ENCODE results near the gene GRID1.
"Not testable (repeated sequence)": the region's sequence is repeated elsewhere in the genome, so short reads cannot be mapped to it uniquely, and the experiment has no call there.

Gene GRID1

DNA sequence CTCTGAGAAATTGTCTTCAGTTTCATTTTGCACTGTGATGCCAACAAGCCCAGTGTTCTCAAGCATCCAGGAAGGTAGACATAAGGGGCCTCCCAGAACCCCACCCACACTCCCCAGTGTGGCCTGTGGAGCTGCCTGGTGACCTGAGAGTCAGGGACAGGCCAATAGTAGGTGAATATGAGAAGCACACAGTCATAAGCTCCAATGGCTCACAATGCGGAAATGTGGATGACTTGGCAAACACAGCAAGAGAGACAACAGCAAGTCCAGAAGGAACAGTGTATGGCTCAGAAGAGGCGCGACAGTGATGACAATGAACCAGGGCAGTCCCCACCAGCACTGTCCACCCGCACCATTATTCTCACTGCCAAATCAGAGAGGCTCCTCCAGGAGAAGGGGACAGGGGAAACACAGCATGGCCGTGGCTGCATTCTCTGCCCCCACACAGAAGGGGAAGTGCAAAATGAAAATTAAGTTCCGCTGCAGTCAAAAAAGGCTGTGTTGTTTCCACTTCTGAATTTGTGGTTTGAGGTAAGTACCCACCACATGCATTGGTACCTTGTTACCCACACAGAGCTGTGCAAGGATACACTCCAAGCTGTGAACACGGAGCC, 419.8 kb downstream of the GRID1 start:
- no peak for DNase-seq

DNA sequence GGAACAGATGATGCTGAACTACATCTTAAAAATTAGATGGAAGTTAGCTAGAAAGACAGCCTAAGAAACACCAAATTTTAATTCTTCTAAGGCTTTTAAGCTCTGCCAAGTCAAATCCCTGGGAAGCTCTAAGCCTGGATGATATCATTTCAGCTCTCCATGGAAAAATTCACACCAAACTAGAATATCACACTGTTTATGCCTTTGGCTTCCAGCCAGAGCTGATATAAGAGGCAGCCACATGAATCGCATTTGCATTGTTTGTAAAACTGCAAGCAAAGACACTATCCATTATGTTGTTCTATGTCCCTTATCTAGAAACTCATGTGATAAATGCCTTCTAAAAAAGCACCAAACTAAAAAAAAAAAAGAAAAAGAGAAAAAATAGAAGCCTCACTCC, 430.4 kb downstream of the GRID1 start:
- no peak for DNase-seq

DNA sequence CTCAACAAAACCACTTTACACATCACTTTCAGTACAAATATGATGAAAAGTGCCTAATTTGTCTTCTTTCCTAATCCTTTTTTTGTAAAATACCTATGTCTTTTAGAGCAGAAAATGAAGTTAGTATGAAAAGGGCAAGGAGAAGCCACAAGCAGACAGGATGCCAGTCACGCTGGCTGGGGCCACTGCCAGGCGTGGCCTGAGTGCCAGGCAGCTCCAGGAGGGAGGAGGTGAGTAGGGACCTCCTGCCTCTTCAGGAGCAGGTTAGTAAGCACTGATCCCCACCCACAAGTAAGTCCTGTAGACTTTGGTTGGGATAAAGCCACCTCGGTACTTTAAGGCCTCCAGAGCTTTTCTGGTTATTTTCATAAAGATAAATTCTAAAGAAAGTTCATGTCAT, 432.0 kb downstream of the GRID1 start:
- DNase-seq, result no peak

DNA sequence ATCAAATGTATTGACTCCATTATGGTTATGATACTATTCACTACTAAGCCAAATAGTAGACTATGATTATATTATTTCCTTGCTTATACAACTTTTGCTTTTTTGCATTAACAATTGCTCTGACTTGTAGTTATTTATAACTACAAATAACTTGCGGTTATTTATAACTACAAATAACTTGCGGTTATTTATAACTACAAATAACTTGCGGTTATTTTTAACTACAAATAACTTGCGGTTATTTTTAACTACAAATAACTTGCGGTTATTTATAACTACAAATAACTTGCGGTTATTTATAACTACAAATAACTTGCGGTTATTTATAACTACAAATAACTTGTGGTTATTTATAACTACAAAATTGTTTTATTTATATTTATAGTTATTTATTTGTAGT, 436.6 kb downstream of the GRID1 start:
- DNase-seq, result not testable (repeated sequence)

DNA sequence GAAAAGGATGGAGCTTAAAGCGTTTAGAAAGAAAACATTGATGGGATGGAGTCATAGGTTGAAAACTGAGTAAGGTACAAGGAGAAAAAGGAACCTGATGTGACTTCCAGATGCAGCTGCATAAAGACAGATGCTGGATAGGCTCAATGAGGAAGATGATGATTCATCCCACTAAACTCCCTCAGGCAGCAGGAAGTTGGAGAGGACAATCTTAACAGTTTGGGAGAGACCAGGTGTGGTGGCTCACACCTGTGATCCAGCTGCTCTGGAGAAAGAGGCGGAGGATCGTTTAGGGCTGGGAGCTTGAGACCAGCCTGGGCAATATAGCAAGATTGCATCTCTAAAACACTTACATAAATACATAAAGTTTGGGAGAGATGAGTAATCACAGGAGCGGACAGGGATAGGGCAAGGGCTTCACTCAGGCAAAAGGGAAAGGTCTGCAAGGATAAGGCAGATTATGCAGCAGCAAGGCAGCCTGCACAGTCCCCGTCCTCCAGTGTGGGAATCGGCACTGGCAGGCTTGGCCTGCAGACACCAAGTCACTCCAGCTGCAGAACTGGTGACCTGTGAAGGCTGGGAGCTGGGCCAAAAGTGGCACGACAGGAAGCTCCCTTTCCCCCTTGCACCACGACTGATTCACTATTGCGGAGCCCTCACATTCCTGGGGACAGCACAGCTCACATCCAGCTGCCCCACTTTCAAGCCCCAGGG, 438.5 kb downstream of the GRID1 start:
- no peak for DNase-seq

DNA sequence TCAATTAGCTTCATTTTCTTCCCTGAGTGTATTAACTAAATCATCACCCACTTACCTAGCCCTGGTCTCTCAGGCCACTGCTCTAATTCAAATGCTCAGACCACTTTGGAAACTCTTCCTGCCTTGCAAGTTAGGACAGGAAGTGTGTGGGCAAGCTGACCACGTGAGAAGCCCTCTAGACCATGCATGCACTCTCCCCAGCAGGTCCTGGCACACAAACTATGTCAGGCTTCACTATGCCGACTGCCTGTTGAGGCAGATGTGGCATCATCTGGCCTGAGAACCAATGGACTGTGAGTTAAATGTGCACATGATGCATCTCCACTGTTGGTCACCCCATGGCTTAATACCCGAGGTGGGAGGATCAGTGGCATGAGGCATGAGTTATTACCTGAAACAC, 439.6 kb downstream of the GRID1 start:
- no peak for DNase-seq

DNA sequence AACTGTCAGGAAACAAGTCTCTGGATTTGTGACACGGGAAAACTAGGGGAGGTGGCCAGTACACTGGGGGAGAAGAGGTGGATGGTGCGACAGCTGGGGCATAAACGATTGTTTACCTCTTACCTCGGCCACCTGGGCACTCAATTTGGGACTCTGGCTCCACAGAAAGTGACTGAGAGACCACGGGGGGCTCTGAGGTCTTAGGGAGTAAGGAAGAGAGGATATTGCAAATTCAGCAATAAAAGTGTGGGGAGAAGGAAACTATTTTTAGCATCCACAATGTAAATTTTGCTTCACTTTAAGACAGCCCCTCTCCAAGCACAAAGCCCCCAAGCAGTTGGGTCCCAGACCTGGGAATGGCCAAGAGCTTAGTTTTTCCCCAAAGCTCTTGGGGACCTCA, 440.5 kb downstream of the GRID1 start:
- no peak for DNase-seq

DNA sequence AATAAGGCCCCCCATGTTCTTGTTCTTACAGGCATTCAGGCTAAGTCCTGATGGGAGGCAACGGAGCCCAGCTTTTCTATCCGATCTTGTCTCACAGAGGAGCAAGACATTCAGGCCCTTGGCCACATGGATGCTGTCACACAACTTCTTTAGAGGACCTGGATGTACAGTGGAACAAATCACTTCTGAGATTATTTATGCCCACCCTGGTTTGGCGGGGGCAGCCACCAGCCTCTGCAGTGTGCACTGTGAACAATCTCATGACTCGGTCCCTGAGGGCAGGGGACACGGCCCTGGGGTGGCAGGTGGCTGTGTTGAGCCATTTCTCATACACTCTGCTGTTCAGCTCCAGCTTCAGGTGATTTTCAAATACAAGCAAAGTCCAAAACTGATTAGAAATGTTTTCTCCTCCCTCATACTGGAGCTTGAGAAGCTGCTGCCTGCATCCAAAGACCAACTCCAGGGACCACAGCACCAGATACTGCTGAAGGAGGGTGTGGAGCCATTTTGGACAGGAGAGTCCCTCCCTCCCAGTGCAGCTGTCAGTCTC, 441.3 kb downstream of the GRID1 start:
- DNase-seq, result no peak

DNA sequence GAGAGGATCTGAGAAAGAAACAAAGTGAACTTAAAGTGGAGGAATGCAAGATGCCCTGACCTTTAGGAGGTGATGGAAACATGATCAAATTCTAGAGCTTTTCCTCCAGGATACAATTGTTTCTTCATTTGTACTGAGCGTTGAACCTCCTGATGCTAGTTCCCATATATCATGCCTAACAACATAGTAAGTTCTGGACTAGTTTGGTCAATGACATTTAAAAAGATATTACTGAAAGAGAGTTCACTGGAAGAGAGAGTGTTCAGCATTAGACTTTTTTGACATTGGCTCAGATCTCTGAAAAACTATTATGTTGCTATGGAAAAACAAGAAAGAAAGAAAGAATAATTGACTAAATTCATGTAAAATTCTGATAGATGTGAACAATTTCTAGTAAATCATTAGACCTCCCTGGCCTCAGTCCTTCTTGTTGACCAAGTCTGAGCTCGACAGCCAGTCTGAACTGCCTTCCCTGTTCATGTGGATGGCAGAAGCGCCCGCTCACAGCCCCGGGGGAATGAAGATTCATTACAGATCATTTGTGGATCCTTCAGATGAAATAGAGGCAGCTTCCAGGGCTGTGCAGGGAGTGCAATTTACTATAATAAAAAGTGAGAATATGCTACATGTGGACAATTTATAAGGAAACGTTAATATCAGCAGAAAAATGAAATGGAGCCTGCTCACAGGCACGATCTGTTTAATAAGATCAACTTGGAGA, 442.1 kb downstream of the GRID1 start:
- DNase-seq, result no peak

DNA sequence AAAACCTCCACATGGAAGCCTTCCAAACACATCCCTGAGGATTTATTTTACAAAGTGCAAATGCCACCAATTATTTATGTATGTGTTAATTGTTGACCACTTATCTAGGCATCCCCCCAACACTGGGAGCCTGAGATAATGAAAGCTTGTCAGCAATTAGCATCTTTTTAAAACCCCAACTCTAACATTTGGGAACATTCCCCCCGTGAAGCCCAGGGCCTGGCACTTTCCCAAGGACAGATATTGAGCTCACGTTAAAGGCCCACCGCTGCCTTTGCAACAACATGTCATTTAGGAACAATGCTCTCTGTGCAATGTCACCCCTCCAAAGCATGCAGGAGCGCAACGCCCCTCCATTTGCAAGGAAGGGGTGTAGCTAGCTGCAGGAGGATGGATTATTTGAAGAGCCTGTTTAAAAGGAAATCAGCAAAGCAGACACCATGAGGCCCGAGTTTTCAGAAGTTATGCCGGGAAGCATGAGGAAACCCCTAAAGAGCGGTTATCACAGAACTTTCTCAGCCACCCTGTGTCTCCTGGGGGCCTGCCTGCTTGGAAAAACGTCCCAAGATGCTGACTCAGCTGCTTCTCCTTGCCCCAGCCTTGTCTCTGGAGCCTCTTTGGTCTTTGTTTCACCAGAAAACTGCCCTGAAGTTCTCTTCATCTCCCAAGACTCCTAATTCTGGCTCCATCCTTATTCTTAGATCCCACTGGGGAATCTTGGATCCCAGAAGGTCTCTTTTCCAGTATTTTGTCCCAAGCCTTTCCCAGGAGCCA, 444.1 kb downstream of the GRID1 start:
- no peak for DNase-seq

DNA sequence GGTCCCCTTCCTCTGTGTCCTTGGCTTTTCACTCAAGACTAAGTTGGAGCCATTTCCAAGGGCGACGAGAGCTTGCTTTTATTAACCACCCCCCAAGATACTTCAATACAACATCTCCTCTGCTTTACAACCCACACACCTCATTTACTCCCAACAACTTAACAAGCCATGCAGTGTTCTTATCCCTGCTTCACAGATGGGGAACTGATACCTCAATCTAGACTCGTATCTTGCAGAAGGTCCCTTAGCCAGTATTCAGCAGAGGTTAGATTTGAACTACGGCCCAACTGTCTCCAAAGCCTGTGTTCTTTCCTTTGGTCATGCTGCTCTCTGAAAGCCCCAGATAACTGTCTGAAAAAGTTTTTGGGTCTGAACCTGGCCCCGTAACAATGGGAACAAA, 444.8 kb downstream of the GRID1 start:
- DNase-seq, result no peak

DNA sequence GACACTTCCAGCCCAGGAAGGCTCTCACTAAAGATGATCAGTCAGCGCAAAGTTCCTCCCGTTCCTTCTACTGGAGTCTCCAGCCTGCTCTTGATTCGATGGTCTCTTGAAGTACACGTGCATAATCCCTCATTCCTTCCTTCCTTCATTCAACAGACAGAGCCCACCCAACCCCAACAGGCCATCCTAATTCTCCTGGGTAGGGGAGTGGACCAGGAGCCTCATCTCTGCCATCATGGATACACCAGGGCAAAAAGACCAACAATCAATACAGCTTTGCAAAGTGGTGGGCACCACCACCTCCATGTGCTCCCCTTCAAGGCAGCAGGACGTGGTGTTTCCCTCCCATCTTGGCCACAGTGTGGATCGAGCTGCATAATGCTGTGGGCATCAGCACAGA, 446.3 kb downstream of the GRID1 start:
- no peak for DNase-seq

DNA sequence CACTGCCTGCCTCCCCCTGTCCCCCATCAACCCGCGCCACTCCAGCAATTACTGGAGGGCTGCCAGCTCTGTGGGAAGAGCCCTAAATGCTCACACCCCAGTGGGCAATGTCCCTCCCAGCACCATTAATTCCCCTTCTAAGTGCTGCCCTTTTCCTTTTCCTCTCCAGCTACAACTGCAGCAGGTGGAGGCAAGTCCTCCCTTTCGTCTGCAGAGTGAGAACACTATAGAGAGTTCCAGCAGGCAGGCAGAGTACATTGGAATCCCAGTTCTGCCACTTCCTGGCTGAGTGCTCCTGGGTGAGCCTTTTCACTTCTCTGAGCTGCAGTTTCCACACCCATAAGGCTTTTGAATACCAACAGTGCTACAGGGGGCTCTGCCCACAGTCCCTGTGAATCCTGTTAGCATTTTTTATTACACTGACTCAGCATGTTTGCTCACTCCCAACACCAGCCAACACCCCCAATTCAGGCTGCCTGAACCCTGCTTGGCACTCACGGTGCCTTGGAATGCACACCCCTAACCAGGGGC, 447.0 kb downstream of the GRID1 start:
- DNase-seq, result no peak

DNA sequence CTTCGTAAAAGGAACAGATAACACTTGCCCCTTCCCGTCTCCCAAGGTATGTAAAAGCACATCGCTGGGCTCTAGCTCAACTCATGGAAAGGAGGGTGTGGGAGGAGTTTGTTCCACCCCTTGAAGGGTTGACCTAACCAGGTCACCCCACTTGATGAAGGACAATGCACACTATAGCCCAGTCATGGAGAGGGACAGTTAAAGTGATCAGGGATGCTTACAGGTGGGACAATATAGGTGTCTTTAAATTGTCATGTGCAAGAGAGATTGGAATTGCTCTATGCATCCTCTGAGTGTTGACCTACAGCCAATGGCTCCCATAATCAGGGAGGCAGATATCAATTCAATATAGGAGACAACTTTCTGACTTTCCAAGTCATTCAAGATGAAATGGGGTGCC, 448.2 kb downstream of the GRID1 start:
- DNase-seq, result no peak

DNA sequence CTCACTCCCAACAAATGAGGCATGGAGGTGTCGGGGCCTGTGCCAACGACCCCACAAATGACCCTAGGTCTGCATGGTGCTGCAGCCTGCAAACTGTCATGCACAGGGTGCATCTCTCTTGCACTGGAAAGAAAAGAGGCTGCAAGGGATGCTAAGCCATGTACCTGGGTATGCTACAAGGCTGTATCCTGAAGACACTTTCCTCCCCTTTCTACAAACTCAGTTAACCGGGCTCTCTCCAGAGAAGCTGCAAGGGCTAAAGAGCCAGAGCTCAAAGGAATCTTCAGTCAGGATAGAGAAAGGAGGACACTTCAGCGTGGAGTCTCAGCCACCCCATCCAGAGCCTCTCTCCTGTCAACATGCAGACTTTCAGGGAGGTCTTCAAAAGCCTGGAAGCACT, 449.0 kb downstream of the GRID1 start:
- DNase-seq, result no peak

DNA sequence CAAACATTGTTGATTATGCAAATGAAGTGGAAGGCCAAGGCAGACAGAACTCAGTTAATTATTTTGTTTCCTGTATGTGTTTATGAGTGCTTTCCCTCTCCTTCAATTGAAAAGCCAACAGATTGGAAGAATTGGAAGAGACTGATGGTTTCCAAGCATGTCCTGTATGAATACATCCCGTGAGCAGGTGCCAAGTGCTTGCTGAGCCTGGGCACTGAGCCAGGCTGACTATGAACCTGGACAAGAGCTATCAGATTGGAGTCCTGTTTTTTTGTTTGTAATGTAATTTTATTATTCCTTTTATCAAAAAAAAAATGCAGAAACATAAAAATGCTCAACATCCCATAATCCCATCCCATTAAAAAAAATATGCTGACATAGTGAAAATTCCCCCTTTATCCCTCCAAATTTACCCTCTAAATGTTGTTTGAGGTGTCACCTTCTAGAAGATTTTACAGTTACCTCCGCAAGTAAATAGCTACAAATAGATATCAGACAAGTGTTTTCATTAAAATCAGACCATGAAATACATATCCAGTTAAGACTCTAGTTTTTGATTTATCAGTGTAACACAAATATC, 449.5 kb downstream of the GRID1 start:
- peak; percentile 45 for DNase-seq

DNA sequence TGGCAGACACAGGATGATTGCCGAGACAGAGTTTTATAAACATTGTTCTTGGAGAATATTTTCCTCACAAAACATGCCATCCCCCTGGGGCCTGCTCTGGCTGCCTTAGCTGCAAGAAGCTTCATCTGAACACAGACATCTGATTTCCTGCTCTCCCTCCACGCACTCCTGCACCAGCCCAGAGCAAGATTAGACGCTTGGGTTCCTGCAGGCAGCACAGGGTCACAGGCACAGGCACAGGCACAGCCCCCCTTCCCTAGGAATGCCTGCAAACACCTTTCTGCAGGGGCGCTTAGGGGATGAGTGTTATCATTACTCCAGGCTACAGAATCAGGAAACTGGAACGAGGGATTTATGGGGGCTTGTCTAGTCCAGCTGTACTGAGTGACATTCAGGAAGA, 450.3 kb downstream of the GRID1 start:
- DNase-seq, result no peak

DNA sequence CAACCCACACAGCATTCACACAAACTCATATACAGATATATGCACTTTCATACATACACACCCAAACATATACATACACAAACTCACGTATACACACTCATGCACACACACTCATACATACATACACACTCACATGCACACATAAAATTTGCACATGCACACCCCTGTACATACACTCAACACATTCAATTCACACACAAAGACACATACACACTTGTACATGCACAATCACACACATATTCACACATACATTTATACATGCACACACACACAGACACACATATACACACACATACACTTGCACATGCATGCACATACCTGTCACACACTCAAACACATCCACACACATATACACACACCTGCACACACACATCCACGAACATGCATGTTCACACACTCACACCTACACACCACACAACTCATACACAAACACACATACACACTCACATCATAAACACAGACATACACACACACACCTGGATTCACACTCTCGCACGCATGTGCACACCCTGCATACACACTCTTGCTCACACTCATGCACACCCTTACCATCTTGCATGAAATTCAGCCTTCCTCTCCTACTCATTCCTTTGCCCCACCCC, 451.2 kb downstream of the GRID1 start:
- no peak for DNase-seq

DNA sequence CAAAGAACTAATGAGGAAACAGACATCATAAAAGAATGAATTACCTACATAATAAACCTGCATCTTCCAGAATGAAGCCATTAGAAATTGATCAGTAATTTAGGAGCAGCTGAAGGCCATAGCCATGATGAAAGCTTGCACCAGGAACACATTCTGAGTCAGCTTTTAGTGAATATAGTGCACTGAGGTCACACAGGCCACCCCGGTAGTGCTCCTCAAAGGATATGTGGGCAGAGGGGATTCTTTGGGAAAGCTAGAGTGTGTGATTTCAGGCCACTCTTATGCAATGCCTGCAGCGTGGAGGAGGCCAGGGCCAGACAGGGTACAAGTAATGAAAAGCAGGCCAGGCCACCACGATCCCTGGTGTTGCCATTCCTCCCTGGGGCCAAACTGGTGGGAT, 451.9 kb downstream of the GRID1 start:
- no peak for DNase-seq

DNA sequence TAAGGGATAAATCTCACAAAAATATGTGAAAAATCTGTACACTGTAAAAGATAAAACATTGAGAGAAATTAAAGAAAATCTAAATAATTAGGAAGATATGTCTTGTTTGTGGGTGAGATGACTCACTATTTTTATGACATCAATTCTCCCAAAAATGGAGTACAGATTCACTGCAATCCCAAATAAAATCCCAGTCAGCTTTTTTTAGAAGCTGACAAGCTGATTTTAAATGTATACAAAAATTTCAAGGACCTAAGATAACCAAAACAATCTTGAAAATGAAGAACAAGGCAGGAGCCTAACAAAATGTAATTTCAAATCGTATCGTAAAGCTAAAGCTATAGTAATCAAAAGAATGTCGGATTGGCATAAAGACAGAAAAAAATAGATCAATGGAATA, 458.1 kb downstream of the GRID1 start:
- no peak for DNase-seq

DNA sequence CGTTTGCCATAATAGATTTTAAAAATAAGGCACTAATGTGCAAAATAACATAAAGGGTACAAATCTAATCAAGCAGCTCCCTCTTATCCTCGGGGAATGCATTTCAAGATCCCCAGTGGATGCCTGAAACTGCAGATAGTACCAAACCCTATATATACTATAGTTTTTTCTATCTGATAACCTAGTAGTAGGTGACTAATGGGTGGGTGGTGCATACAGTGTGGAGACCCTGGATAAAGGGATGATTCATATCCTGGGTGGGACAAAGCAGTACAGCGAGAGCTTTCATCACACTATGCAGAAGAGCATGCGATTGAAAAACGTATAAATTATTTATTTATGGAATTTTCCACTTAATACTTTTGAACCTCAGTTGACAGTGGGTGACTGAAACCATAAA, 464.5 kb downstream of the GRID1 start:
- DNase-seq, result no peak

DNA sequence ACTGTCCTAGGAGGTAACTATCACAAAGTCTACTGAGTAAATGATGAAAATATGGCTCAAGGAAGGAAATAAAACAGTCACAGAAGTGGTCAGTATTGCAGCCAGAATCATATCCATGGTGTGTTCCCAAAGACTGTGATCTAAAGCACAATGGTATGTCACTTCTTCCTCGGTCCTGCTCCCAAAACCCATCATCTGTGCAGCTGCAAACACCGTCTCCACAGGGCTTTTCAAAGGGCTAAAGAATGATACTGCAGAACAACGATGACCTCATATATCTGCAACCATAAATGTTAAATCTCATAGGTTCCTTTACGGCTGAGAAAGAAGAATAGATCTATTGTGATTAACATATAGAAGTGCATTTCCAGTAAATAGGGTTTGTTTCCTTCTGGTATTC, 465.0 kb downstream of the GRID1 start:
- DNase-seq, result no peak

Measured in DMS79 (cell line).